Tongue (tissue), 2 donors: ENCODE measurements around the gene EIF5AL1. TPM values are rescaled to one million over a fixed set of nuclear protein-coding genes. Genes with fewer than 3 reads are reported as not detected.
A peak's percentile ranks its signal among the peaks of the same experiment; 100 is the strongest.
"Not testable (repeated sequence)": the region's sequence is repeated elsewhere in the genome, so short reads cannot be mapped to it uniquely, and the experiment has no call there.

ENCODE experiments used
- DNase-seq: peaks from one replicate; pipeline ENCODE4 v3.0.0-alpha.2; 2015
- total RNA-seq: library from RNA; depleted of rRNA; stranded (reverse); fragments of >200 nt; gene quantifications from one replicate; pipeline ENCODE4 v1.2.3, GENCODE V29; 2014

The EIF5AL1 gene
- total RNA-seq, 1 donor from 2014 or later, result 0.10 TPM

- not testable (repeated sequence) for DNase-seq
These were observed 2.3 kb upstream of the EIF5AL1 start for GRCh38 chr10:79509934-79510508.

- DNase-seq, result not testable (repeated sequence)
These were observed 4.3 kb downstream of the EIF5AL1 start for GRCh38 chr10:79516532-79517205.

GRCh38 chr10:79517567-79517966, 5.2 kb downstream of the EIF5AL1 start:
- DNase-seq, result not testable (repeated sequence)

- not testable (repeated sequence) for DNase-seq
These were observed 9.4 kb downstream of the EIF5AL1 start for GRCh38 chr10:79521751-79522150.

GRCh38 chr10:79522464-79522863, 10.1 kb downstream of the EIF5AL1 start:
- not testable (repeated sequence) for DNase-seq

- DNase-seq, result not testable (repeated sequence)
These were observed 11.0 kb downstream of the EIF5AL1 start for GRCh38 chr10:79523157-79523853.

GRCh38 chr10:79525049-79525710, 12.8 kb downstream of the EIF5AL1 start:
- not testable (repeated sequence) for DNase-seq

GRCh38 chr10:79528261-79528660, 15.9 kb downstream of the EIF5AL1 start:
- DNase-seq, result not testable (repeated sequence)

GRCh38 chr10:79533142-79533902, 21.0 kb downstream of the EIF5AL1 start:
- DNase-seq, result not testable (repeated sequence)

- not testable (repeated sequence) for DNase-seq
These were observed 21.5 kb downstream of the EIF5AL1 start for GRCh38 chr10:79533903-79534175.

GRCh38 chr10:79538311-79538710, 26.0 kb downstream of the EIF5AL1 start:
- not testable (repeated sequence) for DNase-seq

GRCh38 chr10:79540930-79541329, 28.6 kb downstream of the EIF5AL1 start:
- not testable (repeated sequence) for DNase-seq

- no peak for DNase-seq
These were observed 30.3 kb downstream of the EIF5AL1 start for GRCh38 chr10:79542626-79543025.

- not testable (repeated sequence) for DNase-seq
These were observed 32.1 kb downstream of the EIF5AL1 start for GRCh38 chr10:79544408-79544807.

GRCh38 chr10:79544926-79545659, 32.8 kb downstream of the EIF5AL1 start:
- not testable (repeated sequence) for DNase-seq

GRCh38 chr10:79547128-79547527, 34.8 kb downstream of the EIF5AL1 start:
- DNase-seq, result not testable (repeated sequence)

GRCh38 chr10:79547973-79548372, 35.6 kb downstream of the EIF5AL1 start:
- no peak for DNase-seq

- peak; percentile 10 for DNase-seq
These were observed 39.8 kb downstream of the EIF5AL1 start for GRCh38 chr10:79552143-79552542.

- DNase-seq, result no peak
These were observed 43.3 kb downstream of the EIF5AL1 start for GRCh38 chr10:79555354-79556309.

GRCh38 chr10:79556961-79557360, 44.6 kb downstream of the EIF5AL1 start:
- DNase-seq, result not testable (repeated sequence)
